ENCODE measurements around the gene FNIP1. TPM values are rescaled to one million over a fixed set of nuclear protein-coding genes. Genes with fewer than 3 reads are reported as not detected.
"Not testable (repeated sequence)": the region's sequence is repeated elsewhere in the genome, so short reads cannot be mapped to it uniquely, and the experiment has no call there.

Gene FNIP1
- total RNA-seq, 1 experiment from 2014 or later: 26.4 TPM

DNA sequence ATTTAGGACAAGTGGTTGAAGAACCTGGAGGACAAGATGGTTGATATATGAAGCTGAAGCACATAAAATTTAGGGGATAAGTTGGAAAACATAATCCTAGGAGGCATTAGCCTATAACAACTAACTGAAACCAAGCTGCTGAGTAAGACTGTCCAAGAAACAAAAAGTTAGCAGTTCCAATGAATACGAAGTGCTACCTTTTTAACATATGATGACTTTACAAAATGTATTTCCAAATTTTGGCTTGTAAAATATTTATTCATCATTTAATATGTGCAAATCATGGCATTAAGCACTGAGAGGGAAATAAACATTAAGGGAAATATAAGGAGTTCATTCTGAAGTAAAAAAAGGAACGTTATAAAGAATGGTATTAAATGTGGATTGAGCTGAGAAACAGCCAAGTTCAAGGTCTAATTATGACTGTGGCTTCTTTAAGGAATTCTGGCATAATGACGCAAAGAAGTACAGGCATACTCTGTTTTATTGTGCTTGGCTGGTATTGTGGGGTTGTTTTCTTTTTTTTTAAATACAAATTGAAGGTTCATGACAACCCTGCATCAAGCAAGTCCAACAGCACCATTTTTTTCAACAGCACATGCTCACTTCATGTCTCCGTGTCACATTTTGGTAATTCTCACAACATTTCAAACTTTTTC is 169.5 kb downstream of the FNIP1 start:
- DNase-seq (ENCODE audit: low spot score): no peak
- in situ Hi-C loops (cut with HindIII; ENCODE audit: low sequenced_read_pairs): no loop called here

DNA sequence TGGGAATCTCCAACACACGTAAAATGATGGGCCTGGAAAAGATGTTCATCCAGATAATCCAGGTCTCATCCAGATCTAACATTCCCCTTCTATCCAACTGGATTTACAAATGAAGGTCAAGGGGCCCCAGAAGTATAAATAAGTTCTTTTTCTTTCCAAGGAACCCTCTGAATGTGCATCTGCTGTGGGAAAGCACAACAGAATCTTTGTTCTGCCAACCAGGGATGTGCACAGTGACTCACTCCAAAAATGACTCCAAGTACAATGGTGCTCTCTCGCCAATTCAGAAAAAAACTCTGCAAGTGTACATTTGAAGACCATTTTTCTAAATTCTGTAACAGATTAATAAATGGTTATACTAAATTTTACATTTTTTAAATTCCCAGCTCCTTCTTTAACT is 174.2 kb downstream of the FNIP1 start:
- in situ Hi-C loops (cut with HindIII; ENCODE audit: low sequenced_read_pairs): no loop called here
- no peak for DNase-seq (ENCODE audit: low spot score)

DNA sequence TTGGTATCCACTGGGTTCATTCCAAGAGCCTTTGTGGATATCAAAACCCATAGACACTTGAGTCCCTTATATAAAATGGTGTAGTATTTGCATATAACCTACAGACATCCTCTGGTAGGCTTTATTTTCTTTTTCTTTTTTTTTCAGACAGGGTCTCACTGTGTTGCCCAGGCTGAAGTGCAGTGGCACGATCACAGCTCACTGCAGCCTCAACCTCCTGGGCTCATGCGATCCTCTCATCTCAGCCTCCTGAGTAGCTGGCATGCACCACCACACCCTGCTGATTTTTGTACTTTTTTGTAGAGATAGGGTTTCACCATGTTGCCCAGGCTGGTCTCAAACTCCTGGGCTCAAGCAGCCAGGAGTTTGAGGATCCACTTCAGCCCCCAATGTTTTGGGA is 175.7 kb downstream of the FNIP1 start:
- in situ Hi-C loops (cut with HindIII; ENCODE audit: low sequenced_read_pairs): not testable (repeated sequence)

DNA sequence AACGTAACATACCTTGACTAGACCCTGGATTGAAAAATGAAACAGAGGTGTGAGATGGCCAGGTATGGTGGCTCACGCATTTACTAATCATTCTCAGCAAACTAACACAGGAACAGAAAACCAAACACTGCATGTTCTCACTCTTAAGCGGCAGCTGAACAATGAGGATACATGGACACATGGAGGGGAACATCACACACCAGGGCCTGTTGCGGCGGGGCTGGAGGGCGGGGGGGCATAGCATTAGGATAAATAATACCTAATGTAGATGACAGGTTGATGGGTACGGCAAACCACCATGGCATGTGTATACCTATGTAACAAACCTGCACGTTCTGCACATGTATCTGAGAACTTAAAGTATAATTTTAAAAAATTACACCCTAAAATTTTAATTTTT is 177.7 kb downstream of the FNIP1 start:
- DNase-seq (ENCODE audit: low spot score): no peak
- in situ Hi-C loops (cut with HindIII; ENCODE audit: low sequenced_read_pairs): no loop called here

More for the DNA sequence above, 175.7 kb downstream of the FNIP1 start:
- DNase-seq (ENCODE audit: low spot score): not testable (repeated sequence)

DNA sequence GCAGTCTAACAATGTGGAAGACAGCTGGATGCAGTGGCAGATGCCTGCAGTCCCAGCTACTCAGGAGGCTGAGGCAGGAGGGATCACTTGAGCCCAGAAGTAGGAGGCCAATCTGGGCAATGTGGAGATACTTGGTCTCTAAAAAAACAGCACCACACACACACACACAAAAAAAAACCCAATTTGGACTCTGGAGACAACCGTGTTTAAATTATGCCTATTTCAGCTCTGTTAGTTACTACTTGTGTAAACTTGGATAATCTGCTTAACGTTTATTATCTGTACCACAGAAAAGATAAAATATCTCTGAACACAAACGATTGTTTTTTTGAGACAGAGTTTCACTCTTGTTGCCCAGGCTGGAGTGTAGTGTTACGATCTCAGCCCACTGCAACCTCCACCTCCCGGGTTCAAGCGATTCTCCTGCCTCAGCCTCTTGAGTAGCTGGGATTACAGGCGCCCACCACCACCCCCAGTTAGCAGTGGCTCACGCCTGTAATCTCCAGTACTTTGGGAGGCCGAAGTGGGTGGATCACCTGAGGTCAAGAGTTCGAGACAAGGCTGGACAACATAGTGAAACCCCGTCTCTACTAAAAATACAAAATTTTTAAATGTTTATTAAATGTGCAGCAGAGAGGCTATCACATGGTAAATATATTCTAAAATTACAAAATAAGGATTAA is 179.5 kb downstream of the FNIP1 start:
- DNase-seq (ENCODE audit: low spot score): no peak
- in situ Hi-C loops (cut with HindIII; ENCODE audit: low sequenced_read_pairs): no loop called here

DNA sequence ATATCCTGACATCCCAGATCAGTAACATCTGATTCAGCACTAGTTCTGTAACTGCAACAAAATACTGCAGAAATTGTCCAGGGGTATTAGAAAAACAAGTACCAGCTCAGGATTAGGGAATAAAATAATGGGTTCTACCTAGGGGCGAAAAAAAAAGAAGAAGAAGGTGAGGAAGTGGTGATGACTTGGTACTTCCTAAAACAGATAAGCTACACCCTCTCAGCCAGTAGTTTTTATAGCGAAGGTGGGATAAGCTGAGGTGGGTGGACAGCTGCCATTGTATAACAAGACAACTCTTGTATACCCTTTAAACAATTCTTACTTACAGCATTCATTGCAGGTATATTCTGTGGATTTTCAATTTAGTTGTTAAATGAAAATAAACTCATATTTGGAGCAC is 180.9 kb downstream of the FNIP1 start:
- in situ Hi-C loops (cut with HindIII; ENCODE audit: low sequenced_read_pairs): no loop called here
- DNase-seq (ENCODE audit: low spot score): no peak

DNA sequence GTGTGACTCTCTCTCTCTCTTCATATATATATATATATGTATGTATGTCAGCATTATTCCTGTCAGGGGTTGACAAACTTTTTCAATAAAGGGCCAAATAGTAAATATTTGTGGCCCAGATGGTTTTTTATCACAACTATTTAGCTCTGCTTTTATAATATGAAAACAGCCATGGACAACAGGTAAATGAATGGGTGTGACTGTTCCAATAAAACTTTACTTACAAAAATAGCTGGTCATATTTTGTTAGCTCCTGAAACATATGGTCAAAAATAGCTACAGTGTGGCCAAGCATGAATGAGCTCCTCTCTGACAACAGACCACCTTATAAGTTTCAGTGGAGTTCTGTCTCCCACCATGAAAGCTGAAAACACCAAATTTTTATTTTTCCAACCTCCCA is 183.4 kb downstream of the FNIP1 start:
- no peak for DNase-seq (ENCODE audit: low spot score)
- in situ Hi-C loops (cut with HindIII; ENCODE audit: low sequenced_read_pairs): no loop called here

DNA sequence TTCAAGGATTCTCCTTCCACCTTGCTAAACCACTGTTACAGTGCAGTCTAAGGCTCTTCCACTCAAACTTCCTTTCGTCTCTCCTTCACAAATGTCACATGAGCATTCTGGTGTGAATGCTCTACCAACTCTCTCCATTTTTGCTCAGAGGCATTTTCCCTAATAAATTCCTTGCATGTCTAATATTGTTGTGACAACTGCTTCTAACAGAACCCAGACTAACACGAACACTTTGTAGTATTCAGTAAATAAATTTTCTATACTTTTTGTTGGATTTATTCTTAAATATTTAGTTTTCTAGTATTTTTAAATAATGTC is 185.8 kb downstream of the FNIP1 start:
- in situ Hi-C loops (cut with HindIII; ENCODE audit: low sequenced_read_pairs): no loop called here
- no peak for DNase-seq (ENCODE audit: low spot score)

DNA sequence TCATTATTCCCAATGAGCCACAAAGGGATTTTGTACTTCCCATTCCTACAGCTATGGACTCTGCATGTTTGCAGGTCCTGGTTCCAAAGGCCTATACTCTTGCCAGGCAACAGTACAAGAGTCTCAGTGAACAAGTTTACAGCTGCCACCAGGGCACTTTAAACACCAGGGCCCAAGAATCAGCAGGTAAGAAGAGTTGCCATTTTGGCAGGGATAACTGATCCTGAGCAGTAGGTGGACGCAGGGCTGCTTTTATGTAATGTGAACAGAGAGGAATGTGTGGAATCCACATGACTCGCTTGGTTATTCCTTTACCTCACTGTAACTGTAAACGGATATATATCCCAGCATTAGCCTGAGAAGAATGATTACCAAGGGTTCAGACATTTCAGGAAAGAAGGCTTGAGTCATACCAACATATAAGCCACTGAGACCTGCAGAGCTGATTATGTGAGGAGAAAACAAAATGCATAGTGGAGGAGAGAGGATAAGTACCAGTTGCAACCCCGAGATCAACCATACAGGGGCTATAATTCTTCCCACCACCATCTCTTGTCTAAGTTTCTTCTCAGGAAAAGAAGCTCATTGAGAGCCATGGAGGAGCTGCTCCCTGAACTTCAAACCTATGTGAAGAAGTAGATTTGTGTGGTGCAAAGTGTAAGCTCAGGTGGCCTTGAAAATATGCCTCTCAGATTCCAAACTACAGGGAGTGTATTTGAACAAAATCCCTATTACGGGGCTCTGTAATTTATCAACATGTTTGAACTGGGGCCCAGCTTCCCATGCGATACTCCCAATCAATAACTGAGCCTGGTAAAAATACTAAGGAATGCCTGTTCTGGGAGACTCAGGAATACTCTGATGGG is 186.4 kb downstream of the FNIP1 start:
- in situ Hi-C loops (cut with HindIII; ENCODE audit: low sequenced_read_pairs): no loop called here

DNA sequence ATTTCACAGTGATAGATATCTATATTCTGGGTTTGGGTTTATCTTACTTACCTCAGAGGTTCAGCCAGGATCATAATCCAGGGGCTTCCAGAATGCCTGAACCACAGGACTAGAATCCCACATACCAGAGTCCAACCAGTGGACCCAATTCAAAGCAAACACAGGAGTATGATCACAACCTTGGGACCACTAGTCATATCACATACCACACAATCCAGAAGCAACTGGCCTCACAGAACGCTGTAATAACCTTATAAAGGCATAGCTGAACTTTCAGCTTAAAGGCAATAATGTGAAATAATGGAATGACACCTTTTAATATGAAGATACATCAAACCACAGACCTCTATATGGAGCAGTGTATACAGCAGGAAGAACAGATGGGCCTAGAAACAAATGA is 187.0 kb downstream of the FNIP1 start:
- in situ Hi-C loops (cut with HindIII; ENCODE audit: low sequenced_read_pairs): no loop called here
- DNase-seq (ENCODE audit: low spot score): no peak

More for the DNA sequence above, 186.4 kb downstream of the FNIP1 start:
- DNase-seq (ENCODE audit: low spot score): no peak

DNA sequence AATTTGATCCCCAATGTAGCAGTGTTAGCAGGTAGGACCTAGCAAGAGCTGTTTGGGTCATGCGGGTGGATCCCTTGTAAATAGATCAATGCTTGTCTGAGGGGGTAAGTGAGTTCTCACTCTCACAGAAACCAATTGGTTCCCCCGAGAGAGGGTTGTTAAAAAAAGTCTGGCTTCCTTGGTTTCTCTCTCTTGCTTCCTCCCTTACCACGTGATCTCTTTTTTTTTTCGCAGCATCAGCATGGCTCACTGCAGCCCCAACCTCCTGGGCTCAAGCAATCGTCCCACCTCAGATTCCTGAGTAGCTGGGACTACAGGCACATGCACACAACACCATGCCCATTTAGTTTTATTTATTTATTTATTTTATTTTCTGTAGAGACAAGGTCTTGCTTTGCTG is 188.2 kb downstream of the FNIP1 start:
- in situ Hi-C loops (cut with HindIII; ENCODE audit: low sequenced_read_pairs): no loop called here
- no peak for DNase-seq (ENCODE audit: low spot score)

DNA sequence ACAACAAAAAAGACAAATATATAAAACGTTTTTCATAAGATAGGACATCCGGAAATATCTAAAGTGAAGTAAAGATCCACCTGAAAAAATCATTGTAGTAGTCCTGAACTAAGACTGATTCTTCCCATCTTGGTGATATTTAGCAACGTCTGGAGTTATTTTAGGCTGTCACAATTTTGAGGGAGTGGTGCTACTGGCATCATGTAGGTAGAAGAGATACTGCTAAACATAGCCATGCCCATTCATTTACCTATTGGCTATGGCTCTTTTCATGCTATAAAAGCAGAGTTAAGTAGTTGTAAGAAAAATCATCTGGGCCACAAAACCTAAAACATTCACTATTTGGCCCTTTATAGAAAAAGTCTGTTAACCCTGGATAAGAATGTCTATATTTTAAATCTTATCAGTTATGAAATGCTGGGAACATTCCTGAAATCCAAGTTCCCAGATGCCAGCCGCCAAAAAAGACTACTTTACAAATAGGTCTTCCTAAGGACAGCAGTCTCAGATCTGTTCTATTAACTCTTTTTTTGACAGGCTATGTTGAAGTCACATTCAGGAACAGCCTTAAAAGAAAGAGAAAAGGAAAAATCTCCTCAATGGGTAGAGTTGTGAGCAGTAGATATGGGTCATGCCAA is 188.8 kb downstream of the FNIP1 start:
- DNase-seq (ENCODE audit: low spot score): no peak
- in situ Hi-C loops (cut with HindIII; ENCODE audit: low sequenced_read_pairs): no loop called here

DNA sequence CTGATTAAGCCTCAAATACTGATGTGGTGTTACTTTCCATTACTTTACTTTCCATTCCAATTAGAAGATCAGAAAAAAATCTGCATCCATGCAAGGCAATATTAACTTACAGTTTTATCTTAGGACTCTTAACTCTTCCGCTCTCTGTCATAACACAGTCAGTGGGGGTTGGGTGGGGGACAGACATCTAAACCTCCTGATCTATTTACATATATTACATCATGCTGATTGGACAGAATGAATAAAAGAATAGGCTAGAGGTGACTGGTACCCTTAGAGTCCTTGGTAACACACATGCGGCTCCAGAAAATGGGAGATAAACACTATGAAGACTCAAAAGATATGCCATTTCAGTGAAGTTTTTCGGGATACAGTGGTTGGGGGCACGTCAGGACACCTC is 189.4 kb downstream of the FNIP1 start:
- DNase-seq (ENCODE audit: low spot score): no peak
- in situ Hi-C loops (cut with HindIII; ENCODE audit: low sequenced_read_pairs): no loop called here

DNA sequence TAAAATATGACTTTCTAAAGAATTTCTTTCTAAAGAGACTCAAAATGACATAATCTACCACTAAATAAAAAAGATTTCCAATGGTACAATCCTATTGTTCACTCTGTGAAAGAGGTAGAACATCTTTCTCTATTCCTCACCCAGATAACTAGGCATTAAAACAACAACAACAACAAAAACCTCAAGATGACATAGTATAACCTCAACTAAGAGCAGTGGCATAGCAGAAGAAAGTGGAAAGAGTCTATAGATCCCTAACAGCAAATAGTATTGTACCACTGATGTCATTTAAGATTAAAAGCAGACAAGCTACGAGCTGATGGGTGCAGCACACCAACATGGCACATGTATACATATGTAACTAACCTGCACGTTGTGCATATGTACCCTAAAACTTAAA is 191.7 kb downstream of the FNIP1 start:
- in situ Hi-C loops (cut with HindIII; ENCODE audit: low sequenced_read_pairs): no loop called here
- no peak for DNase-seq (ENCODE audit: low spot score)

DNA sequence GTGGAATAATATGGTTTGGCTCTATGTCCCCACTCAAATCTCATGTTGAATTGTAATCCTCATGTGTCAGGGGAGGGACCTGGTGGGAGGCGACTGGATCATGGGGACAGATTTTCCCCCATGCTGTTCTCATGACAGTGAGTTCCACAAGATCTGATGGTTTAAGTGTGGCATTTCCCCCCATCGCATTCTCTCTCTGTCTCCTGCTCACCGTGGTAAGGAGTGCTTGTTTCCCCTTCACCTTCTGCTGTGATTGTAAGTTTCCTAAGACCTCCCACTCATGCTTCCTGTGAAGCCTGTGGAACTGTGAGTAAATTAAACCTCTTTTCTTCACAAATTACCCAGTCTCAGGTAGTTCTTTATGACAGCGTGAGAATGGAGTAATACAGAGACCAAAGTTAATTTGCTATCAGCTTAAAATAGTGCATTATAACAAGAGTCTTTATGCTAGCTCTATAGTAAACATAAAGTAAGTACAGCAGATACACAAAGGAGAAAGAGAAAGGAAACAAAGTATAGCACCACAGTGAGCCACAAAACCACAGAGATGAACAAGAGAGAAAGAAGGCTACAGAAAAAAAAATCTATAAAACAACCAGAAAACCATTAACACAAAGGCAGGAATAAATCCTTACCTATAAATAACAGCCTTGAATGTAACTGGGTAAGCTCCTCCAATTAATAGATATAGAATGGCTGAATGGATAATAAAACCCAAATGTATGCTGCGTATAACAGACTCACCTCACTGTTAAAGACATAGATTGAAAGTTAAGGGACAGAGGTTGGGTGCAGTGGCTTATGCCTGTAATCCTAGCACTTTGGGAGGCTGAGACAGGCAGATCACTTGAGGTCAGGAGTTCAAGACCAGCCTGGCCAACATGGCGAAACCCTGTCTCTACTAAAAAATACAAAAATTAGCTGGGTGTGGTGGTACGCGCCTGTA is 201.5 kb downstream of the FNIP1 start:
- in situ Hi-C loops (cut with HindIII; ENCODE audit: low sequenced_read_pairs): no loop called here
- no peak for DNase-seq (ENCODE audit: low spot score)

DNA sequence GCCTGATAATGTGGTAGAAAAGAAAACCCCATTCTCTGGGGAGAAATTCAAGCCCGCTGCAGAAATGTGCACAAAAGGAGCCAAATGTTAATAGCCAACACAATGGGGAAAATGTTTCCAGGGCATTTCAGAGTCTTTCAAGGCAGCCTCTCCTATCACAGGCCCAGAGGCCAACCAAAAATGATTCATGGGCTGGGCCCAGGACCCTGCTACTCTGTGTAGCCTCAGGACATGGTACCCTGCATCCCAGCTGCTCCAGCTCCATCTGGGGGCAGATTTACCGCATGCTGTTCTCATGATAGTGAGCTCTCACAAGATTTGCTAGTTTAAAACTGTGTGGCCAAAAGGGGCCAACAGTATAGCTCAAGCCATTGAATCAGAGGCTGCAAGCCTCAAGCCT is 202.9 kb downstream of the FNIP1 start:
- in situ Hi-C loops (cut with HindIII; ENCODE audit: low sequenced_read_pairs): no loop called here
- no peak for DNase-seq (ENCODE audit: low spot score)

DNA sequence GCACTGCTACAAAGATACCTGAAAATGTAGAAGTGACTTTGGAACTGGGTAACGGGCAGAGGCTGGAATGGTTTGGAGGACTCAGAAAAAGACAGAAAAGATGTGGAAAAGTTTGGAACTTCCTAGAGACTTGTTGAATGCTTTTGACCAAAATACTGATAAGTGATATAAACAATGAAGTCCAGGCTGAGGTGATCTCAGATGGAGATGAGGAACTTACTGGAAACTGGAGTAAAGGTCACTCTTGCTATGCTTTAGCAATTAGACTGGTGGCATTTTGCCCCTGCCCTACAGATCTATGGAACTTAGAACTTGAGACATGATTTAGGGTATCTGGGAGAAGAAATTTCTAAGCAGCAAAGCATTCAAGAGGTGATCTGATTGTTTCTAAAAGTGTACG is 203.4 kb downstream of the FNIP1 start:
- in situ Hi-C loops (cut with HindIII; ENCODE audit: low sequenced_read_pairs); DNase-seq (ENCODE audit: low spot score): not testable (repeated sequence)

All from G401 (cell line).